SK-N-SH (cell line): ENCODE data around the gene SLC22A8.

ENCODE experiments used
- EZH2phosphoT487 ChIP-seq: fragments of 200-600 bp; sonication (generic); IDR thresholded peaks from 2 replicates; pipeline ENCODE4 v1.6.1; 2017; ENCODE audit warnings: low read depth, mixed run types, mild to moderate bottlenecking, antibody characterized with exemption, moderate library complexity, borderline replicate concordance
- MXI1 ChIP-seq: IDR thresholded peaks from 2 replicates; pipeline ENCODE4 v1.6.1; 2012; ENCODE audit warnings: mild to moderate bottlenecking, low read depth, low read length, improper control_type of control experiment
- NRF1 ChIP-seq: IDR thresholded peaks from 2 replicates; pipeline ENCODE4 v1.6.1; 2012; ENCODE audit warnings: low read depth, mild to moderate bottlenecking, low read length
- RFX5 ChIP-seq: IDR thresholded peaks from 2 replicates; pipeline ENCODE4 v1.6.1; 2012; ENCODE audit warnings: mild to moderate bottlenecking, improper control_type of control experiment, low read length
- TF ChIP-seq, protein P1 (sequence below): fragments of 200-600 bp; sonication (generic); IDR thresholded peaks from 2 replicates; pipeline ENCODE4 v1.6.1; 2017; ENCODE audit warnings: antibody characterized with exemption, mild to moderate bottlenecking, moderate library complexity

GRCh38 chr11:62988276-62988675, 27.4 kb downstream of the SLC22A8 start:
- TF ChIP-seq NRF1 (no peak), MXI1 (no peak), RFX5 (no peak), EZH2phosphoT487 (no peak)
- TF ChIP-seq, protein P1, sequence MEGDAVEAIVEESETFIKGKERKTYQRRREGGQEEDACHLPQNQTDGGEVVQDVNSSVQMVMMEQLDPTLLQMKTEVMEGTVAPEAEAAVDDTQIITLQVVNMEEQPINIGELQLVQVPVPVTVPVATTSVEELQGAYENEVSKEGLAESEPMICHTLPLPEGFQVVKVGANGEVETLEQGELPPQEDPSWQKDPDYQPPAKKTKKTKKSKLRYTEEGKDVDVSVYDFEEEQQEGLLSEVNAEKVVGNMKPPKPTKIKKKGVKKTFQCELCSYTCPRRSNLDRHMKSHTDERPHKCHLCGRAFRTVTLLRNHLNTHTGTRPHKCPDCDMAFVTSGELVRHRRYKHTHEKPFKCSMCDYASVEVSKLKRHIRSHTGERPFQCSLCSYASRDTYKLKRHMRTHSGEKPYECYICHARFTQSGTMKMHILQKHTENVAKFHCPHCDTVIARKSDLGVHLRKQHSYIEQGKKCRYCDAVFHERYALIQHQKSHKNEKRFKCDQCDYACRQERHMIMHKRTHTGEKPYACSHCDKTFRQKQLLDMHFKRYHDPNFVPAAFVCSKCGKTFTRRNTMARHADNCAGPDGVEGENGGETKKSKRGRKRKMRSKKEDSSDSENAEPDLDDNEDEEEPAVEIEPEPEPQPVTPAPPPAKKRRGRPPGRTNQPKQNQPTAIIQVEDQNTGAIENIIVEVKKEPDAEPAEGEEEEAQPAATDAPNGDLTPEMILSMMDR = no peak
